ENCODE results near the gene MKNK1.

MKNK1 gene

DNA sequence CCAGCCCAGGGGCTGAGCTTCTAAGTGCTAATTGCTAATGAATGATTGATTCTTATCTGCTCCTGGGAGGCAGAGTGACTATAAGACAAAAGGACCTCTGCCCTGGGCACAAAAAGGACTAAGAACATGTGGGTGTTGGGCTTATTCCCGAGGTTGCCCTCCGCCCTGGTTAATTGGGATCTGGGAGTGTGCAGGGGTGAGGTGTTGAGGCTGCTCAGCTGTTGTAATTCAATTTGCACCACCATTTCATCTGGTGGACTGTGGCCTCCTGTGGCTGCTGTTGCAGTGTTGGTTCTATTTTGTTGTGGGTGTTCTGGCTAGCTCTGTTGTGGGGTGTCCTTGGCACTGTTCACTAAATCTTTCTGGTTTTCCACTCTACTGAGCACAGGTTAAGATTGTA, 65.9 kb downstream of the MKNK1 start:
- no peak overlapping the region for H3K4me3 ChIP-seq (ENCODE audit: low read depth, low read length)
- TF ChIP-seq, protein P1, sequence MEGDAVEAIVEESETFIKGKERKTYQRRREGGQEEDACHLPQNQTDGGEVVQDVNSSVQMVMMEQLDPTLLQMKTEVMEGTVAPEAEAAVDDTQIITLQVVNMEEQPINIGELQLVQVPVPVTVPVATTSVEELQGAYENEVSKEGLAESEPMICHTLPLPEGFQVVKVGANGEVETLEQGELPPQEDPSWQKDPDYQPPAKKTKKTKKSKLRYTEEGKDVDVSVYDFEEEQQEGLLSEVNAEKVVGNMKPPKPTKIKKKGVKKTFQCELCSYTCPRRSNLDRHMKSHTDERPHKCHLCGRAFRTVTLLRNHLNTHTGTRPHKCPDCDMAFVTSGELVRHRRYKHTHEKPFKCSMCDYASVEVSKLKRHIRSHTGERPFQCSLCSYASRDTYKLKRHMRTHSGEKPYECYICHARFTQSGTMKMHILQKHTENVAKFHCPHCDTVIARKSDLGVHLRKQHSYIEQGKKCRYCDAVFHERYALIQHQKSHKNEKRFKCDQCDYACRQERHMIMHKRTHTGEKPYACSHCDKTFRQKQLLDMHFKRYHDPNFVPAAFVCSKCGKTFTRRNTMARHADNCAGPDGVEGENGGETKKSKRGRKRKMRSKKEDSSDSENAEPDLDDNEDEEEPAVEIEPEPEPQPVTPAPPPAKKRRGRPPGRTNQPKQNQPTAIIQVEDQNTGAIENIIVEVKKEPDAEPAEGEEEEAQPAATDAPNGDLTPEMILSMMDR (IDR thresholded peaks at IDR 0.05; ENCODE audit: low read depth, low read length): no peak
- no peaks in the 10 kb centered on the region for H3K9me3 ChIP-seq
- H3K27me3 ChIP-seq: peaks cover 7% of the 10 kb centered on the region; the same call in 1 of the 2 replicates
- no peaks in the 10 kb centered on the region for H3K4me1 ChIP-seq
- DNase-seq: no peak
- no peaks in the 10 kb centered on the region for H3K36me3 ChIP-seq

DNA sequence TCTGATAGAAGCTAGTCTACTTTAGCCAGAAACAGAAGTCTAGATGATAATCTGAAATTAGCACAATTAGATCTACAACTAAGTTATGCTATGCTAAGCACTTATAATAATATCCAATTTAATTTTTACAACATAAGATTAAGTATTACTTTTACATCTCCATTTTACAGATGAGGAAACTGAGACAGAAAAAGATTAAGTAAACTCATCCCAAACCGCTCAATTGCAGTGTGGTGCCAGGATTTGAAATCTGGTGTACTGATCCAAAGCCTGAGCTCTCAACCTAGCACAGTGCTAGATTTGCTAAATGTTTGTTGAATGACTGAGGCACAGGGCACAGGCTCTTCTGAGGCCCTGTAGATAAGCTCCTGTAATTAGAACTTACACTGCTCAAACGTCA, 66.4 kb downstream of the MKNK1 start:
- no peaks in the 10 kb centered on the region for H3K36me3 ChIP-seq
- no peak for DNase-seq
- H3K4me3 ChIP-seq (ENCODE audit: low read depth, low read length): no peak overlapping the region
- H3K9me3 ChIP-seq: no peaks in the 10 kb centered on the region
- TF ChIP-seq, protein P1 (IDR thresholded peaks at IDR 0.05; ENCODE audit: low read depth, low read length): no peak
- peaks cover 7% of the 10 kb centered on the region; the same call in 1 of the 2 replicates for H3K27me3 ChIP-seq
- H3K4me1 ChIP-seq: no peaks in the 10 kb centered on the region

DNA sequence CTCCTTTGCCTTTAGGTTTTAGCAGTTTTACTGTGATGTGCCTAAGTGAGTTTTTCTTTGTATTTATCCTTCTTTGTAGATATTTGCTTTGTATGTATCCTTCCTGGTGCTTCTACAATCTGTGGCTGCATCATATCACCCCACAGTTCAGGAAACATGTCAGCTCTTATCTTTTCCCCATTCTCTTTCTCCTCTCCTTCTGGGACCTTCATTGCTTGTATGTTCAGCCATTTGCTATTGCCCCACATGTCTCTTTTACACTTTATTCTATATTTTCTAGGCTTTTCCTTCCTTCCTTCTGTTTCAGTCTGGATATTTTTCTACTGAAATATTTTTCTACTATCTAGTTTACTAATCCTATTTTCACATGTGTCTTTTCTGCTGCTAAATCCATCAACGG, 67.5 kb downstream of the MKNK1 start:
- Histone ChIP-seq H3K4me1 (no peaks in the 10 kb centered on the region), H3K36me3 (no peaks in the 10 kb centered on the region), H3K9me3 (no peaks in the 10 kb centered on the region), H3K4me3 (ENCODE audit: low read depth, low read length) (no peak overlapping the region), H3K27me3 (peaks cover 7% of the 10 kb centered on the region; the same call in 1 of the 2 replicates)
- TF ChIP-seq, protein P1 (IDR thresholded peaks at IDR 0.05; ENCODE audit: low read depth, low read length): no peak
- DNase-seq: no peak

DNA sequence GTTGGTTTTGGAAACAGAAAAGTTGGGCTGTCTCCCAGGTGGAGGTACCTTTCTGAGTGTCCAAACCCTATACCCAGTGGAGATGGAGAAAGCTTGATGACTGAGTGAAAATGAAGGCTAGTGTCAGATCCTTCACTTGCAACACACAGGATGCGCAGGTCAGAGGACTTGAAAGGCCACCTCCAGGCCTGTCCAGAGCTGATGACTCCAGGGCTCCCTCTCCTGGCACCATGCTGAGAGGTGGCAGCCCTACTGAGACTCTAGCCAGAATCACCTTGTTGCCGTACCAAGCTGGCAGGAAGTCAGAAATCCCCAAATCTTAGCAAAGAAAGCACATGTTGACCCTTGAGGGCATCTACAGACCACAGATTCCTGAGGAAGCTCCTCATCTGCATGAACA, 69.0 kb downstream of the MKNK1 start:
- Histone ChIP-seq H3K36me3 (no peaks in the 10 kb centered on the region), H3K4me1 (no peaks in the 10 kb centered on the region), H3K9me3 (no peaks in the 10 kb centered on the region), H3K4me3 (ENCODE audit: low read depth, low read length) (no peak overlapping the region), H3K27me3 (peaks cover 7% of the 10 kb centered on the region; the same call in 1 of the 2 replicates)
- TF ChIP-seq, protein P1 (IDR thresholded peaks at IDR 0.05; ENCODE audit: low read depth, low read length): peak; percentile 56
- DNase-seq: peak; percentile 20

DNA sequence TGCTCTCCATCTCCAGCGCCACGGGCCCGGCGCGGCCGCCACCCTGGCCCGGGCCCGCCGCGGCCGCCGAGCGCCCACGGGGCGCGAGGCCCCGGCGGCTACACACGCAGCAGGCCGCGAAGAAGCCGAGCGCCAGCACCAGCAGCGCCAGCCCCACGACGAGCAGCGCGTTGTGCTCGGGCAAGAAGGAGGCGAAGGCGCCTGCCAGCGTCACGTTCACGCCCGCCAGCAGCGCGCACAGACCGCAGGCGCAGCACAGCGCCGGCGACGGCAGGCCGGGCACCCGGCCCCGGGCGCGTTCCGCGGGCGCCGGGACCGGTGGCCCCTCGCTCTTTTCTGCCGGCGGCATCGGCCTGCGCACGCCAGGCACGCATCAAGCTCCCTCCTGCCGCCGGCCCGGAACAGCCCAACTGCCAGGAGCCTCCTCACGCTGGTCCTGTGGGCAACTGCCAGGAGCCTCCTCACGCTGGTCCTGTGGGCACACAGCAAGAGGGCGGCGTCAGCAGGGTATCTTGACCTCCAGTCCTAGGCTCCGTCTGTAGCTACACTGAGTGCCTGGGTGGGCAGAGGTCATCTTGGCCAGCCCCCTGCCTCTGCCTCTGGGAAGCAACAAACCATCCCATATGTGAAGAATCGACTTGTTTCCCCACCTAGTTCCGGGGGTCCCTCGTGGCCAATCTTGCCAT, 70.7 kb downstream of the MKNK1 start:
- H3K36me3 ChIP-seq: no peaks in the 10 kb centered on the region
- TF ChIP-seq, protein P1 (IDR thresholded peaks at IDR 0.05; ENCODE audit: low read depth, low read length): no peak
- H3K4me3 ChIP-seq (ENCODE audit: low read depth, low read length): no peak overlapping the region
- DNase-seq: peak; percentile 25
- no peaks in the 10 kb centered on the region for H3K4me1 ChIP-seq
- no peaks in the 10 kb centered on the region for H3K9me3 ChIP-seq
- peaks cover 7% of the 10 kb centered on the region; the same call in 1 of the 2 replicates for H3K27me3 ChIP-seq

DNA sequence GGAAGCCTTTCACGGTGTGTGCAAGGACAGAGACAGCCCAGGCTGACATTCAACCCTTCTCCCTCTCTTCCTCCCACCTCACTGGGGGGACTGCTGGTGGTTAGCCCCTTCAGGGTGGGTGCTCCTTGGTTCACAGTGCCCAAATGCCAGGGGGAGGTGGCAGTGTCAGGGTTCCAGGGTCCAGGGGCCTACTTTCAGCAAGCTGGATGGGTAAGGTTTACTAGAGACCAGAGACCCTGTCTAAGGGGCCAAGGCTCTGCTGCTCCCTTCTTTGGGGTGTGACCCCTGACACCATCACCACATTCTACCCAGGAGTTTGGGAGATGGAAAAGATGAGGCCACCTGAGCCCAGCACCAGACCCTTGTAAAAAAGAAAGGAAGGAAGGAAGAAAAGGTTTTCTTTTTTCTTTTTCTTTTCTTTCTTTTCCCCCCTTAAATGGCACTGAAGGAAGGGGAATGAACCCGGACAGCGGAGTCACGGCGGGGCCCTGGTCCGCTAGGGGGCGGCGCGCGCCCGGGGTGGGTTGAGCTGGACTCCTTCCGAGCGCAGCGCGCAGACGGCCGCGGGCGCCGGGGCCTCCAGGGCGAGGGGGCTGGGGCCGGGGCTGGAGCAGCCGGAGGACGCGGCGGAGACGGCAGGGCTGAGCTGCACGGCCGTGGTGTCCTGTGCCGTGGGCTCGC, 71.4 kb downstream of the MKNK1 start:
- peak; percentile 75 for DNase-seq
- no peaks in the 10 kb centered on the region for H3K36me3 ChIP-seq
- no peaks in the 10 kb centered on the region for H3K4me1 ChIP-seq
- no peak overlapping the region for H3K4me3 ChIP-seq (ENCODE audit: low read depth, low read length)
- TF ChIP-seq, protein P1 (IDR thresholded peaks at IDR 0.05; ENCODE audit: low read depth, low read length): peak; percentile 58
- H3K27me3 ChIP-seq: peaks cover 7% of the 10 kb centered on the region; the same call in 1 of the 2 replicates
- H3K9me3 ChIP-seq: no peaks in the 10 kb centered on the region

Measured in BE2C (cell line).